Measurements from ENCODE around the gene GALNT17.

DNA sequence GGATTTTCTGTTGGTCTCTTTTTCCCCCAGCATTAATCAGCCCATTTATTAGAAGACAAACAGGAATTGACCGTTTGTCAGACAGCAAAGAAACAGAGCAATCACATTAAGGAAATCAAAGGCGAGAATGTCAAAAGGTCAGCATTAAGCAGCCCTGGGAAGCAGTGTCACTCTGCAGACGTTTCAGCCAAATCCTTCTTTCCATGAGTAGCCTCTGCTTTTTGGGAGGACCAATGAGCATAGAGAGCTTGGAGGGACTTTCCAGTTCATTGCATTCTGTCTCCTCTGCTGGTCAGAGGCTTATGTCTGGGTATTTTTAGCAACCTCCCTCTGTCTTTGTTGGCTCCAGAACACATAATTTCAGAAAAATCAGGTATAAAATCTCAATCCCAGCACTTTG, 481.4 kb downstream of the GALNT17 start:
- TF ChIP-seq BHLHE40 (IDR thresholded peaks at IDR 0.05; ENCODE audit: borderline replicate concordance) (no peak), FOXM1 (IDR thresholded peaks at IDR 0.05; ENCODE audit: borderline replicate concordance) (no peak), SP1 (IDR thresholded peaks at IDR 0.05) (no peak), FOXK2 (IDR thresholded peaks at IDR 0.05) (no peak), HDGF (IDR thresholded peaks at IDR 0.05; ENCODE audit: borderline replicate concordance) (no peak), FOXA1 (IDR thresholded peaks at IDR 0.05) (no peak), ARNT (IDR thresholded peaks at IDR 0.05) (no peak), NFRKB (IDR thresholded peaks at IDR 0.05) (no peak), LEF1 (IDR thresholded peaks at IDR 0.05; ENCODE audit: borderline replicate concordance) (no peak), SUZ12 (IDR thresholded peaks at IDR 0.05) (no peak), ELF4 (IDR thresholded peaks at IDR 0.05) (no peak), L3MBTL2 (conservative IDR thresholded peaks at IDR 0.05) (no peak)
- TF ChIP-seq, protein P1, sequence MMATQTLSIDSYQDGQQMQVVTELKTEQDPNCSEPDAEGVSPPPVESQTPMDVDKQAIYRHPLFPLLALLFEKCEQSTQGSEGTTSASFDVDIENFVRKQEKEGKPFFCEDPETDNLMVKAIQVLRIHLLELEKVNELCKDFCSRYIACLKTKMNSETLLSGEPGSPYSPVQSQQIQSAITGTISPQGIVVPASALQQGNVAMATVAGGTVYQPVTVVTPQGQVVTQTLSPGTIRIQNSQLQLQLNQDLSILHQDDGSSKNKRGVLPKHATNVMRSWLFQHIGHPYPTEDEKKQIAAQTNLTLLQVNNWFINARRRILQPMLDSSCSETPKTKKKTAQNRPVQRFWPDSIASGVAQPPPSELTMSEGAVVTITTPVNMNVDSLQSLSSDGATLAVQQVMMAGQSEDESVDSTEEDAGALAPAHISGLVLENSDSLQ (IDR thresholded peaks at IDR 0.05), result no peak
